PC-3 (cell line): ENCODE data around the gene MRPL21.

ENCODE experiments used
- EZH2 ChIP-seq: fragments of 300-600 bp; sonication (generic); IDR thresholded peaks from one replicate; pipeline ENCODE4 v1.6.1; 2017; ENCODE audit warnings: antibody characterized with exemption, mild to moderate bottlenecking, low read length; ENCODE audit not compliant: unreplicated experiment
- EZH2phosphoT487 ChIP-seq: fragments of 300-600 bp; sonication (generic); IDR thresholded peaks from 2 replicates; pipeline ENCODE4 v1.6.1; 2018; ENCODE audit warnings: mild to moderate bottlenecking, antibody characterized with exemption, low read length, borderline replicate concordance
- TF ChIP-seq, protein P1 (sequence below): fragments of 300-600 bp; sonication (generic); conservative IDR thresholded peaks from 2 replicates; pipeline ENCODE4 v1.5.1; 2017; ENCODE audit warnings: antibody characterized with exemption, low read depth, mild to moderate bottlenecking, low read length

DNA sequence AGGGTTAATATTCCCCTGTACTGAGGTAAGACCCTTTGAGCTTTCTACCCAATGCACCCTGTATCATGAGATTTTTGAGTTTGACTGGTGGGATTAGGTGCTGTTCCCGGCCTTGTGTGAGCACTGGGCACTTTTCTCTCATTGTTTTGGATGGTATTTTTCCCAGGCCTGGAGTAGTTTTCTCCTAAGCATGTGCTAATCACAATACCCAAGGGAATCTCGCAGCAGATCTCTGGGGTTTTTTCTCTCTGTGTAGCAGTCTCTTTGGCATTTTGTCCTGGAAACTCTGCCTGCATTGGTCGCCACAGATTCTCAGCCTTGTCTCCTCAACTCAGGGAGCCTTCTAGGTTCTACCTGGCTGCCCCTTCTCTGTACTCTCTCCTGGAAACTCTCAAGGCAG, 20.0 kb upstream of the MRPL21 start:
- TF ChIP-seq, protein P1, sequence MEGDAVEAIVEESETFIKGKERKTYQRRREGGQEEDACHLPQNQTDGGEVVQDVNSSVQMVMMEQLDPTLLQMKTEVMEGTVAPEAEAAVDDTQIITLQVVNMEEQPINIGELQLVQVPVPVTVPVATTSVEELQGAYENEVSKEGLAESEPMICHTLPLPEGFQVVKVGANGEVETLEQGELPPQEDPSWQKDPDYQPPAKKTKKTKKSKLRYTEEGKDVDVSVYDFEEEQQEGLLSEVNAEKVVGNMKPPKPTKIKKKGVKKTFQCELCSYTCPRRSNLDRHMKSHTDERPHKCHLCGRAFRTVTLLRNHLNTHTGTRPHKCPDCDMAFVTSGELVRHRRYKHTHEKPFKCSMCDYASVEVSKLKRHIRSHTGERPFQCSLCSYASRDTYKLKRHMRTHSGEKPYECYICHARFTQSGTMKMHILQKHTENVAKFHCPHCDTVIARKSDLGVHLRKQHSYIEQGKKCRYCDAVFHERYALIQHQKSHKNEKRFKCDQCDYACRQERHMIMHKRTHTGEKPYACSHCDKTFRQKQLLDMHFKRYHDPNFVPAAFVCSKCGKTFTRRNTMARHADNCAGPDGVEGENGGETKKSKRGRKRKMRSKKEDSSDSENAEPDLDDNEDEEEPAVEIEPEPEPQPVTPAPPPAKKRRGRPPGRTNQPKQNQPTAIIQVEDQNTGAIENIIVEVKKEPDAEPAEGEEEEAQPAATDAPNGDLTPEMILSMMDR = no peak
- TF ChIP-seq EZH2phosphoT487 (no peak), EZH2 (no peak)
